ENCODE results near the gene CRISP3. TPM values are rescaled to one million over a fixed set of nuclear protein-coding genes. Genes with fewer than 3 reads are reported as not detected.
"Not testable (repeated sequence)": the region's sequence is repeated elsewhere in the genome, so short reads cannot be mapped to it uniquely, and the experiment has no call there.

Gene CRISP3
- total RNA-seq, 4 donors from 2014 or later, result not detected

- ATAC-seq (ENCODE audit: low FRiP score) (no peak), DNase-seq (ENCODE audit: low spot score) (no peak)
- TF ChIP-seq CTCF (IDR thresholded peaks at IDR 0.05), result no peak
These were observed 10.5 kb downstream of the CRISP3 start for GRCh38 chr6:49733680-49734079.

- TF ChIP-seq CTCF (IDR thresholded peaks at IDR 0.05), result no peak
- DNase-seq (ENCODE audit: low spot score) (no peak), ATAC-seq (ENCODE audit: low FRiP score) (no peak)
These were observed 11.4 kb downstream of the CRISP3 start for GRCh38 chr6:49732781-49733180.

- TF ChIP-seq CTCF (IDR thresholded peaks at IDR 0.05), result no peak
- no peak for DNase-seq (ENCODE audit: low spot score)
- ATAC-seq (ENCODE audit: low FRiP score), result no peak
These were observed 13.9 kb downstream of the CRISP3 start for GRCh38 chr6:49730251-49730650.

- ATAC-seq (ENCODE audit: low FRiP score), result not testable (repeated sequence)
These were observed 20.3 kb downstream of the CRISP3 start for GRCh38 chr6:49723917-49724316.

GRCh38 chr6:49721297-49721696 is 22.9 kb downstream of the CRISP3 start:
- ATAC-seq (ENCODE audit: low FRiP score) (no peak), DNase-seq (ENCODE audit: low spot score) (no peak)
- TF ChIP-seq CTCF (IDR thresholded peaks at IDR 0.05), result no peak

More at GRCh38 chr6:49723917-49724316, 20.3 kb downstream of the CRISP3 start:
- not testable (repeated sequence) for DNase-seq (ENCODE audit: low spot score)

- ATAC-seq (ENCODE audit: low FRiP score) (no peak), DNase-seq (ENCODE audit: low spot score) (no peak)
- TF ChIP-seq CTCF (IDR thresholded peaks at IDR 0.05), result no peak
These were observed 23.8 kb downstream of the CRISP3 start for GRCh38 chr6:49720372-49720771.

GRCh38 chr6:49713346-49713745 is 30.8 kb downstream of the CRISP3 start, which contains the start of gene CRISP2:
Gene CRISP2 (minus strand): TSS chr6:49713543. CDS start chr6:49709196, 4,347 bp downstream.
- no peak for DNase-seq (ENCODE audit: low spot score)
- TF ChIP-seq CTCF (IDR thresholded peaks at IDR 0.05), result no peak

GRCh38 chr6:49698478-49698877 is 45.7 kb downstream of the CRISP3 start:
- DNase-seq (ENCODE audit: low spot score), result no peak
- ATAC-seq (ENCODE audit: low FRiP score), result no peak
- TF ChIP-seq CTCF (IDR thresholded peaks at IDR 0.05), result no peak

More at GRCh38 chr6:49713346-49713745, 30.8 kb downstream of the CRISP3 start, which contains the start of gene CRISP2:
- ATAC-seq (ENCODE audit: low FRiP score), result no peak
